Neural cell (in vitro differentiated cells): ENCODE results near the gene NEDD1. TPM values are rescaled to one million over a fixed set of nuclear protein-coding genes. Genes with fewer than 3 reads are reported as not detected.
A peak's percentile ranks its signal among the peaks of the same experiment; 100 is the strongest.

Source experiments
- H2AFZ ChIP-seq: fragments of 200-600, 300-800 bp; sonication (generic), shearing (Covaris generic); 2 replicates; pipeline ENCODE4 v1.6.0; 2014; ENCODE audit warnings: low read depth, mild to moderate bottlenecking, antibody characterized with exemption, low read length, moderate library complexity
- H3F3A ChIP-seq: fragments of 200-600 bp; shearing (Covaris generic); 2 replicates; pipeline ENCODE4 v1.6.1; 2016; ENCODE audit warnings: mild to moderate bottlenecking, moderate library complexity, mixed read lengths, antibody characterized with exemption, low read length; ENCODE audit not compliant: insufficient read depth, poor library complexity, severe bottlenecking
- H3K27ac ChIP-seq: fragments of 200-600, 300-800 bp; sonication (generic), shearing (Covaris generic); 2 replicates; pipeline ENCODE4 v1.5.1; 2014; ENCODE audit warnings: mild to moderate bottlenecking, low read length, moderate library complexity
- H3K27me3 ChIP-seq: fragments of 300-800, 200-600 bp; sonication (generic), shearing (Covaris generic); 2 replicates; pipeline ENCODE4 v1.6.0; 2014; ENCODE audit warnings: mild to moderate bottlenecking, low read depth, low read length, moderate library complexity; ENCODE audit not compliant: insufficient read depth
- H3K36me3 ChIP-seq: fragments of 300-800, 200-600 bp; sonication (generic), shearing (Covaris generic); 2 replicates; pipeline ENCODE4 v1.5.1; 2014; ENCODE audit warnings: mild to moderate bottlenecking, antibody characterized with exemption, low read length, moderate library complexity; ENCODE audit not compliant: insufficient read depth
- H3K4me2 ChIP-seq: fragments of 300-800, 200-600 bp; sonication (generic), shearing (Covaris generic); 2 replicates; pipeline ENCODE4 v1.6.0; 2014; ENCODE audit warnings: mild to moderate bottlenecking, low read length
- H3K4me3 ChIP-seq: fragments of 300-800, 200-600 bp; sonication (generic), shearing (Covaris generic); 2 replicates; pipeline ENCODE4 v1.5.1; 2014; ENCODE audit warnings: mild to moderate bottlenecking, low read length, moderate library complexity
- H3K79me2 ChIP-seq: fragments of 200-600 bp; shearing (Covaris generic); replicated peaks from 2 replicates; pipeline ENCODE4 v1.6.0; 2014; ENCODE audit warnings: mild to moderate bottlenecking, low read length, moderate library complexity; ENCODE audit not compliant: insufficient read depth
- H3K9ac ChIP-seq: fragments of 300-800, 200-600 bp; sonication (generic), shearing (Covaris generic); 2 replicates; pipeline ENCODE4 v1.6.1; 2016; ENCODE audit warnings: mild to moderate bottlenecking, low read length, mixed read lengths
- H3K9me2 ChIP-seq: fragments of 200-600 bp; shearing (Covaris generic); 2 replicates; pipeline ENCODE4 v1.6.1; 2016; ENCODE audit warnings: mild to moderate bottlenecking, low read length, mixed read lengths; ENCODE audit not compliant: insufficient read depth
- H3K9me3 ChIP-seq: fragments of 200-600, 300-800 bp; sonication (generic), shearing (Covaris generic); 2 replicates; pipeline ENCODE4 v1.6.1; 2016; ENCODE audit warnings: mild to moderate bottlenecking, mixed run types, low read length, moderate library complexity, mixed read lengths
- H4K20me1 ChIP-seq: fragments of 200-600 bp; shearing (Covaris generic); 2 replicates; pipeline ENCODE4 v1.6.1; 2016; ENCODE audit warnings: mild to moderate bottlenecking, mixed run types; ENCODE audit not compliant: insufficient read depth
- CTCF ChIP-seq: fragments of 450-650 bp; IDR thresholded peaks from 2 replicates; pipeline ENCODE4 v1.5.1; 2014; ENCODE audit warnings: antibody characterized with exemption, mild to moderate bottlenecking, moderate library complexity; ENCODE audit not compliant: poor library complexity, severe bottlenecking
- EP300 ChIP-seq: fragments of 450-650 bp; conservative IDR thresholded peaks from 2 replicates; pipeline ENCODE4 v1.6.1; 2014; ENCODE audit warnings: antibody characterized with exemption, mild to moderate bottlenecking, moderate library complexity; ENCODE audit not compliant: poor library complexity, severe bottlenecking
- EZH2 ChIP-seq: fragments of 200-600, 300-800 bp; shearing (Covaris generic), sonication (generic); IDR thresholded peaks from 2 replicates; pipeline ENCODE4 v1.6.1; 2014; ENCODE audit warnings: antibody characterized with exemption, low read length, borderline replicate concordance, mild to moderate bottlenecking; ENCODE audit not compliant: insufficient read depth, poor library complexity, severe bottlenecking
- MXI1 ChIP-seq: fragments of 450-650 bp; conservative IDR thresholded peaks from 2 replicates; pipeline ENCODE4 v1.6.1; 2014; ENCODE audit warnings: antibody characterized with exemption, mild to moderate bottlenecking; ENCODE audit not compliant: poor library complexity, severe bottlenecking
- POLR2AphosphoS5 ChIP-seq: IDR thresholded peaks from 2 replicates; pipeline ENCODE4 v1.6.1; 2012
- RAD21 ChIP-seq: fragments of 450-650 bp; conservative IDR thresholded peaks from 2 replicates; pipeline ENCODE4 v1.6.1; 2014; ENCODE audit warnings: antibody characterized with exemption, mild to moderate bottlenecking, moderate library complexity
- REST ChIP-seq: IDR thresholded peaks from 2 replicates; pipeline ENCODE4 v1.6.1; 2012; ENCODE audit warnings: borderline replicate concordance
- SMC3 ChIP-seq: fragments of 450-650 bp; conservative IDR thresholded peaks from 2 replicates; pipeline ENCODE4 v1.6.1; 2014; ENCODE audit warnings: antibody characterized with exemption, mild to moderate bottlenecking, moderate library complexity; ENCODE audit not compliant: poor library complexity
- TAF1 ChIP-seq: IDR thresholded peaks from 2 replicates; pipeline ENCODE4 v1.6.1; 2012; ENCODE audit warnings: low read depth
- polyA plus RNA-seq: library from polyadenylated mRNA; depleted of rRNA; stranded (reverse); fragments of >200 nt; gene quantifications from 2 replicates; pipeline ENCODE4 v1.2.3, GENCODE V29; 2014

The NEDD1 gene
- polyA plus RNA-seq, 1 donor from 2014 or later: 3.8 TPM

GRCh38 chr12:96906498-96906848, 584 bp upstream of the NEDD1 start:
- Histone ChIP-seq H3K4me3 (peak overlapping the region; percentile 76), H4K20me1 (no peaks in the 10 kb centered on the region), H3K79me2 (peaks cover 5% of the 10 kb centered on the region), H3K9me2 (no peaks in the 10 kb centered on the region), H3K4me2 (peak overlapping the region; percentile 34), H3K27ac (no peak overlapping the region), H3K27me3 (no peaks in the 10 kb centered on the region), H2AFZ (peak overlapping the region; percentile 66), H3K9me3 (no peaks in the 10 kb centered on the region), H3K36me3 (no peaks in the 10 kb centered on the region), H3F3A (no peaks in the 10 kb centered on the region), H3K9ac (peak overlapping the region; percentile 62)
- TF ChIP-seq POLR2AphosphoS5: no peak
- TF ChIP-seq EP300: no peak
- no peak for TF ChIP-seq RAD21
- no peak for TF ChIP-seq MXI1
- TF ChIP-seq TAF1: no peak
- no peak for TF ChIP-seq CTCF
- TF ChIP-seq SMC3: no peak
- TF ChIP-seq REST: no peak
- TF ChIP-seq EZH2: no peak

- H3K9me3 ChIP-seq: no peaks in the 10 kb centered on the region
- no peaks in the 10 kb centered on the region for H4K20me1 ChIP-seq
- H3K27me3 ChIP-seq: no peaks in the 10 kb centered on the region
- H3K9ac ChIP-seq: peak overlapping the region; percentile 62
- H3K79me2 ChIP-seq: peaks cover 5% of the 10 kb centered on the region
- H3K4me3 ChIP-seq: peak overlapping the region; percentile 76
- peak overlapping the region; percentile 67 for H3K4me2 ChIP-seq
- no peaks in the 10 kb centered on the region for H3F3A ChIP-seq
- no peaks in the 10 kb centered on the region for H3K9me2 ChIP-seq
- no peaks in the 10 kb centered on the region for H3K36me3 ChIP-seq
- H3K27ac ChIP-seq: no peak overlapping the region
- peak overlapping the region; percentile 66 for H2AFZ ChIP-seq
- TF ChIP-seq TAF1 (no peak), EZH2 (no peak), POLR2AphosphoS5 (no peak), SMC3 (no peak), CTCF (no peak), EP300 (no peak), MXI1 (no peak), RAD21 (no peak), REST (no peak)
Observed at GRCh38 chr12:96907671-96908422, 790 bp downstream of the NEDD1 start.
